GM12874 (cell line): ENCODE measurements around the gene BLVRB.

Source experiments
- TF ChIP-seq, protein P1 (sequence below): IDR thresholded peaks from 2 replicates; pipeline ENCODE4 v1.5.1; 2011; ENCODE audit warnings: low read depth, mild to moderate bottlenecking, control low read depth, low read length, moderate library complexity; ENCODE audit not compliant: insufficient read depth

BLVRB gene

DNA sequence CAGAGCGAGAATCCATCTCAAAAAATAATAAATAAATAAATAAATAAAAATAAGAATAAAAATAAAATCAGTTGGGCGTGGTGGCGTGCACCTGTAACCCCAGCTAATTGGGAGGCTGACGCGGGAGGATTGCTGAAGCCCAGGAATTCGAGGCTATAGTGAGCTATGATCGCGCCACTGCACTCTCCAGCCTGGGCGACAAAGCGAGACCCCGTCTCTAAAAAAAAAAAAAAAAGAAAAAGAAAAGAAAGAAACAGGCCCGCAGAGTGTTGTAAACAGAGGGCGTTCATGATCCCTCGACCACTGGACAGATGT, 45.1 kb downstream of the BLVRB start:
- TF ChIP-seq, protein P1, sequence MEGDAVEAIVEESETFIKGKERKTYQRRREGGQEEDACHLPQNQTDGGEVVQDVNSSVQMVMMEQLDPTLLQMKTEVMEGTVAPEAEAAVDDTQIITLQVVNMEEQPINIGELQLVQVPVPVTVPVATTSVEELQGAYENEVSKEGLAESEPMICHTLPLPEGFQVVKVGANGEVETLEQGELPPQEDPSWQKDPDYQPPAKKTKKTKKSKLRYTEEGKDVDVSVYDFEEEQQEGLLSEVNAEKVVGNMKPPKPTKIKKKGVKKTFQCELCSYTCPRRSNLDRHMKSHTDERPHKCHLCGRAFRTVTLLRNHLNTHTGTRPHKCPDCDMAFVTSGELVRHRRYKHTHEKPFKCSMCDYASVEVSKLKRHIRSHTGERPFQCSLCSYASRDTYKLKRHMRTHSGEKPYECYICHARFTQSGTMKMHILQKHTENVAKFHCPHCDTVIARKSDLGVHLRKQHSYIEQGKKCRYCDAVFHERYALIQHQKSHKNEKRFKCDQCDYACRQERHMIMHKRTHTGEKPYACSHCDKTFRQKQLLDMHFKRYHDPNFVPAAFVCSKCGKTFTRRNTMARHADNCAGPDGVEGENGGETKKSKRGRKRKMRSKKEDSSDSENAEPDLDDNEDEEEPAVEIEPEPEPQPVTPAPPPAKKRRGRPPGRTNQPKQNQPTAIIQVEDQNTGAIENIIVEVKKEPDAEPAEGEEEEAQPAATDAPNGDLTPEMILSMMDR: no peak

DNA sequence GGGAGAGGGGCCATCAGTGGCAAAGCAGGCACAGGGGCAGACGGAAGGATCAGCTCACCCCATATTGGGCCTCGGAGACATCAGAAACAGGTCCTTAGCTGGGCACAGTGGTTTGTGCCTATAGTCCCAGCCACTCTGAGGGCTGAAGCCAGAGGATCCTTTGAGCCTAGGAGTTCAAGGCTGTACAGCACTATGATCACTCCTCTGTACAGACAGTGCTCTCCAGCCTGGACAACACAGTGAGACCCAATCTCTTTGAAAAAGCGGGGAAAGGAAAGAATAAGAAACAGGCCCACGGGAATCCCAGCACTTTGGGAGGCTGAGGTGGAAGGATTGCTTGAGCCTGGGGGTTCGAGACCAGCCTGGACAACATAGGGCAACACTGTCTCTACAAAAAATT, 45.8 kb downstream of the BLVRB start:
- TF ChIP-seq, protein P1: no peak

DNA sequence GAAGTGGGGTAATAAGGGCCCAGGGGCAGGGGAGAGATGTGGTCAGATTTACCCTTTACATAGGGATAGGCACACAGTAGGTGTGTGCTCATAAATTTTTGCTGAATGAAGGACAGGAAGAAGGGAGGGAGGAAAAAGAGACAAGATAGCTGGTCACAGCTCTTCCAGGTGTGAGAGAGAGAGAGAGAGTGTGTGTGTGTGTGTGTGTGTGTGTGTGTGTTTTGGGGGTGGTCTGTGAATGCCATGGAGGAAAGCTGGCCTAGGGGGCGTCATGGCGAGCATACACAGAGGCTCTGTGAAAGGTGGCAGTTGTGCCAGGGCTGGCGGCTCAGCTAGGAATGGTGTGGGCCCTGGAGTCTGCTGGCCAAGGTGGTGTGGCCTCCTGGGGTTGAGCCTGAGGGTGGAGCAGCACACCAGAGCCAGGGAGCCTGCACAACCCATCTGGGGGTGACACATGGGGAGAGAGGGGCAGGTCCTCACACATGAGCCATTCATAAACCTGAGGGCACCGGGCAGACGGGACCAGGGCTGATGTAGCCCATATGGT, 46.4 kb downstream of the BLVRB start:
- TF ChIP-seq, protein P1: no peak

DNA sequence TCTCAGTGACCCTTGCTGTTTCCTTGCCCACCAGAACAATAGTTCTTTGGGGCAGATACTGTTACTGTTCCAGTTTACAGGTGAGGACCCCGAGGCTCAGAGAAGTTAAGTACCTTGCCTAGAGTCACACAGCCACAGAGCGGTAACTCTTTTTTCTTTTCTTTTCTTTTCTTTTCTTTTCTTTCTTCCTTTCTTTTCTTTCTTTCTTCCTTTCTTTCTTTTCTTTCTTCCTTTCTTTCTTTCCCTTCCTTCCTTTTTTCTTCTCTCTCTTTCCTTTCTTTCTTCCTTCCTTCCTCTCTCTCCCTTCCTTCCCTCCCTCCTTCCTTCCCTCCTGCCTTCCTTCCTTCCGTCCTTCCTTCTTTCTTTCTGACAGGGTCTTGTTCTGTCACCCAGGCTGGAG, 47.5 kb downstream of the BLVRB start:
- TF ChIP-seq, protein P1: no peak

DNA sequence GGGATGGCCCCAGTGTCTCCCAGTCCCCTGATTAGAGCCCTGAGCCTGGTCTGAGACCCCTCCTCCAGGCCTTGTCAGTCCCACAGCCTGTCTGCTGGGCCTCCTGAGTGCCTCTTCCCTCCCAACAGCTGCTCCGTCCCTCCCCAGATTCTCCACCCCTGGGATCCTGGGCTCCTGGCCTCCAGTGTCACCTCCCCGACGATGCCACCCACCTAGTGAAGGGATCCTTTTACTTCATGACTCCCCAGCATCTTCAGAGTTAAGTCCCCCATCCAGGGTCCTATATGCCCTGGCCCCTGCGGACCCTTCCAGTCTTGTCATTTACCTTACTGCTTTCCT, 47.9 kb downstream of the BLVRB start:
- TF ChIP-seq, protein P1: no peak

DNA sequence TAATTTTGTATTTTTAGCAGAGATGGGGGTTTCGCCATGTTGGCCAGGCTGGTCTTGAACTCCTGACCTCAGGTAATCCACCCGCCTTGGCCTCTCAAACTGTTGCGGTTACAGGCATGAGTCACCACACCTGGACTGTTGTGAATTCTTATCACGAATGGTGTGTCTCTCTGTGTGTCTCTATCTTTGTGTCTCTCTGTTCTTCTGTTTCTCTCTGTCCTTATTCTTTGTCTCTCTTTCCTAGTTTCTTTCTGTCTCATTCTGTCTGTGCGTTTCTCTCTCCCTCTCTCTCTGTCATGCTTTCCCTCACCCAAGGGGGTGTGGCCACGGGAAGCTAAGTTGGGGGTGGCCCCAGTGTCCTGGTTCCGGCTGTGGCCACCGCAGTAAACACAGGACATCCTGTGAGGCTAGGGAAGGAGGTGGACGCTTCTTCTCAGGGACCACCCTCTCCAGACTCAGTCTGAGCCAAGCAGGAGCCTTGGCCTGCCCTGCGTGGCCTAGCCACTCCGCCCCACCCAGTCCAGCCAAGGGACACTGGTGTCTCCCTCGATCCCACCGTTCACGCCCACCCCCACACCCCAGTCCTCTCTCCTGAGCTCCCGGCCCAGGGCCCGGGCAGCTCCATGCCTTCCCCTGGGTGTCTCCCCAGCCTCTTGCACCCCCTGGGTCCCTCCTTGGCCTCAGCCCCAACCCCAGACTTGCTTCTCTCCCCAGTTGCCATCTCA, 48.5 kb downstream of the BLVRB start:
- TF ChIP-seq, protein P1: no peak

DNA sequence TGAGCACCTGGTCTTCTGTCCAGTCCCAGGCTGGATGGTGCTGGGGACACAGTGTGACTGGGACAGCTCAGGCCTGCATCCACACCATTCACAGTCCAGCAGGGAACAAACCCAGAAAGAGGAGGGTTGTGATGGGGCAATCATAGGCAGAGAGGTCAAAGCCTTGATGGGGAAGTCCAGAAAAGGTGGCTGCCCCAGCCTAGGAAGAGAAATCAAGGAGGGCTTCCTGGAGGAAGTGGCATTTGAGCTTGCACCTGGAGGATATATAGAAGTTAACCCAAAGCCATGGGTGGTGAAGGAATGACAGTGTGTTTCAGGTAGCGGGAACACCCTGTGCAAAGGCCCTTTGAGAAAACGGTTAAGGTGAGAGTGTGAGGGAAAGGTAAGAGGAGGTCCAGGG, 49.8 kb downstream of the BLVRB start:
- TF ChIP-seq, protein P1: no peak
